Left ventricle myocardium superior (tissue), 1 donor: ENCODE measurements around the gene TIMM44. TPM values are rescaled to one million over a fixed set of nuclear protein-coding genes. Genes with fewer than 3 reads are reported as not detected.

Source experiments
- ATAC-seq: fragments of 200-7000 bp; cut with Tn5 transposase; one replicate; pipeline ENCODE4 v1.9.1; 2020; ENCODE audit warnings: mild to moderate bottlenecking, moderate library complexity
- DNase-seq: peaks from one replicate; pipeline ENCODE4 v3.0.0-alpha.2; 2020
- intact Hi-C: fragments of 100-400 bp; cut with micrococcal nuclease; formaldehyde crosslinking; loops from one replicate; pipeline ENCODE4 v1.11.0; 2022
- long read RNA-seq: library from polyadenylated mRNA; unstranded; transcript quantifications from one replicate; pipeline ENCODE4 v2.0.0, GENCODE V29; 2021
- total RNA-seq: library from RNA; stranded (reverse); fragmentation: NEBNext Ultra II Directional; extraction: Animal tissue kit (Norgen Biotek cat#: 25700); gene quantifications from one replicate; pipeline ENCODE4 v1.2.1, GENCODE V29; 2021
- donor health status: DM: no; HTN: yes; CAD: no; lungs with severe emphysema.

The TIMM44 gene
- total RNA-seq = 115 TPM
- long read RNA-seq, transcript TIMM44-201 (13 exons, 2,075 nt) = major isoform, 92 of 138 reads
- long read RNA-seq, partial matches to known transcripts = 32 of 138 reads
- long read RNA-seq, other reads (novel, unspliced or antisense) = 8 of 138 reads

GRCh38 chr19:7943444-7944176 lies at the start of gene TIMM44:
Gene TIMM44 (minus strand): TSS chr19:7943666. CDS start chr19:7943651, 15 bp downstream.
- intact Hi-C loops = loop anchor here (10.0 kb wide), 1 partner anchor 61 kb away; the partner anchor contains the start of gene ELAVL1
- ATAC-seq (peak; percentile 98), DNase-seq (peak; percentile 99)

- no peak for DNase-seq
- intact Hi-C loops = no loop called here
- ATAC-seq = no peak
Measured at GRCh38 chr19:7992575-7992974, 49.1 kb upstream of the TIMM44 start.

GRCh38 chr19:7989071-7989575 lies 45.7 kb upstream of the TIMM44 start:
- peak; percentile 47 for ATAC-seq
- intact Hi-C loops = no loop called here
- peak; percentile 43 for DNase-seq

GRCh38 chr19:7988307-7988706 lies 44.8 kb upstream of the TIMM44 start:
- intact Hi-C loops = no loop called here
- DNase-seq = no peak
- no peak for ATAC-seq

- intact Hi-C loops = no loop called here
- ATAC-seq = no peak
- no peak for DNase-seq
Measured at GRCh38 chr19:7987114-7987768, 43.8 kb upstream of the TIMM44 start.

GRCh38 chr19:7986321-7987113 lies 43.1 kb upstream of the TIMM44 start:
- no peak for ATAC-seq
- intact Hi-C loops = no loop called here
- DNase-seq = no peak

GRCh38 chr19:7985481-7985911 lies 42.0 kb upstream of the TIMM44 start:
- DNase-seq (no peak), ATAC-seq (no peak)
- intact Hi-C loops = no loop called here

- DNase-seq (no peak), ATAC-seq (peak; percentile 31)
- intact Hi-C loops = no loop called here
Measured at GRCh38 chr19:7983995-7984837, 40.8 kb upstream of the TIMM44 start.

- intact Hi-C loops = no loop called here
- DNase-seq (no peak), ATAC-seq (no peak)
Measured at GRCh38 chr19:7983286-7983950, 40.0 kb upstream of the TIMM44 start.

- ATAC-seq = peak; percentile 26
- intact Hi-C loops = no loop called here
- peak; percentile 37 for DNase-seq
Measured at GRCh38 chr19:7982651-7983099, 39.2 kb upstream of the TIMM44 start.

- ATAC-seq (no peak), DNase-seq (no peak)
- intact Hi-C loops = no loop called here
Measured at GRCh38 chr19:7982103-7982502, 38.6 kb upstream of the TIMM44 start.

GRCh38 chr19:7981661-7982060 lies 38.2 kb upstream of the TIMM44 start:
- no peak for ATAC-seq
- peak; percentile 21 for DNase-seq
- intact Hi-C loops = no loop called here

GRCh38 chr19:7981199-7981598 lies 37.7 kb upstream of the TIMM44 start:
- no peak for DNase-seq

GRCh38 chr19:7980635-7981121 lies 37.2 kb upstream of the TIMM44 start:
- intact Hi-C loops = no loop called here
- DNase-seq (peak; percentile 15), ATAC-seq (no peak)

More at GRCh38 chr19:7981199-7981598, 37.7 kb upstream of the TIMM44 start:
- intact Hi-C loops = no loop called here
- ATAC-seq = no peak

- DNase-seq = peak; percentile 26
- intact Hi-C loops = no loop called here
- no peak for ATAC-seq
Measured at GRCh38 chr19:7980168-7980567, 36.7 kb upstream of the TIMM44 start.

- intact Hi-C loops = no loop called here
- DNase-seq = peak; percentile 16
- no peak for ATAC-seq
Measured at GRCh38 chr19:7979559-7979958, 36.1 kb upstream of the TIMM44 start.

- intact Hi-C loops = no loop called here
- ATAC-seq = no peak
- DNase-seq = no peak
Measured at GRCh38 chr19:7979011-7979410, 35.5 kb upstream of the TIMM44 start.
